Stimulated activated naive B cell treated with anti-CD40 and anti-IgM and Interleukin-4, amounts not matched to agents 10 μg/mL and 1 μg/mL and 100 μg/mL, for 72 hours (primary cell): ENCODE data around the gene SMIM33.
"Not testable (repeated sequence)": the region's sequence is repeated elsewhere in the genome, so short reads cannot be mapped to it uniquely, and the experiment has no call there.

Source experiments
- ATAC-seq, 2 donors: fragments of 150-1000 bp; cut with Tn5 transposase; replicated peaks; 2 replicates each; pipeline ENCODE4 v1.10.0; 2021; ENCODE audit warnings: moderate library complexity in 1 of 2
- DNase-seq: peaks from one replicate; pipeline ENCODE4 v3.0.0; 2021
- H3K27ac Mint-ChIP-seq: one replicate; pipeline ENCODE4 v1.8.0; 2022; ENCODE audit warnings: mild to moderate bottlenecking, mixed read lengths
- H3K27me3 Mint-ChIP-seq, 2 donors: one replicate each; pipeline ENCODE4 v1.8.0; 2022; ENCODE audit warnings: mixed read lengths in 2 of 2
- H3K36me3 Mint-ChIP-seq, 2 donors: one replicate each; pipeline ENCODE4 v1.8.0; 2022; ENCODE audit warnings: mixed read lengths in 2 of 2, mild to moderate bottlenecking in 1 of 2
- H3K4me1 Mint-ChIP-seq, 2 donors: one replicate each; pipeline ENCODE4 v1.8.0; 2022; ENCODE audit warnings: mixed read lengths in 2 of 2, mild to moderate bottlenecking in 1 of 2
- H3K4me3 Mint-ChIP-seq, 2 donors: one replicate each; pipeline ENCODE4 v1.8.0; 2022; ENCODE audit warnings: mild to moderate bottlenecking in 2 of 2, mixed read lengths in 2 of 2, moderate library complexity in 1 of 2
- H3K9me3 Mint-ChIP-seq, 2 donors: one replicate each; pipeline ENCODE4 v1.8.0; 2022; ENCODE audit warnings: mixed read lengths in 2 of 2, mild to moderate bottlenecking in 1 of 2

Gene SMIM33

DNA sequence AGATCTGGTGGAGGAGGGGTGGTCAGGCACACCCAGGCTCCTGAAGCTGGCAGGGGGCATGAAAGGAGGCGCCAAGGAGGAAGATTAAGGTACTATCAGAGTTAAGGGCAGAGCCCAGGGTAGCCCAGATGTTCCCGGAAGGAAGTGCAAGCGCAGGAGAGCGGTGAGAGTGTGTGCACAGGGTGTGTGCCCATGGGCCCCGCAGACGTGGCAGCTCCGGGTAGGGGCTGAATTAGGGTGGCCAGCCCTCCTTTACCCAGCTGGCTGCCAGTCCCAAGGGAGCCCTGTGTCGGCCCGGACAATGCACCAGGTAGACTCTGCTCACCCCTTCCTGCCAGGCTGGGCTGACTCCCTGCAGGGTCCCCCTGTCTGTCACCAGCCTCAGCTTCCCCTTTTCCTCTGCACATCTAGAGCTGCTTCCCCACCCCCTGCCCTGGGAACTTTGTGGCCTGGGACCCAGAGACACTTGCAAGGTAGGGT is at the start of gene SMIM33:
SMIM33 (plus strand) TSS at position 184 of the 480 bp plus-strand sequence; CDS start at position 302, 118 bp downstream.
- H3K4me3 Mint-ChIP-seq = peak within 1 kb of the TSS in 1 of 2 donors; percentile 47
- no peak for DNase-seq
- H3K27ac Mint-ChIP-seq = no peak within 1 kb of the TSS
- peak; percentile 64 to 65 for ATAC-seq
- H3K36me3 Mint-ChIP-seq = no peaks in the 10 kb centered on the region
- H3K9me3 Mint-ChIP-seq = no peaks in the 10 kb centered on the region
- H3K4me1 Mint-ChIP-seq = peaks cover 20 to 22% of the 10 kb centered on the region in 2 donors
- peaks cover 35 to 36% of the 10 kb centered on the region in 2 donors for H3K27me3 Mint-ChIP-seq

GRCh38 chr5:139422307-139422893 is 48.4 kb upstream of the SMIM33 start:
- no peaks in the 10 kb centered on the region for H3K9me3 Mint-ChIP-seq
- no peaks in the 10 kb centered on the region for H3K27me3 Mint-ChIP-seq
- no peak overlapping the region for H3K4me3 Mint-ChIP-seq
- H3K36me3 Mint-ChIP-seq = peaks cover 51 to 53% of the 10 kb centered on the region in 2 donors
- H3K27ac Mint-ChIP-seq = no peak overlapping the region
- DNase-seq = peak; percentile 53
- peak; percentile 92 for ATAC-seq
- peaks cover 4 to 5% of the 10 kb centered on the region in 2 donors for H3K4me1 Mint-ChIP-seq

GRCh38 chr5:139425497-139425896 is 45.3 kb upstream of the SMIM33 start:
- H3K4me3 Mint-ChIP-seq = no peak overlapping the region
- no peak overlapping the region for H3K27ac Mint-ChIP-seq
- H3K4me1 Mint-ChIP-seq = peaks cover 4 to 5% of the 10 kb centered on the region in 2 donors
- H3K27me3 Mint-ChIP-seq = no peaks in the 10 kb centered on the region
- H3K9me3 Mint-ChIP-seq = no peaks in the 10 kb centered on the region
- ATAC-seq (no peak), DNase-seq (no peak)
- peaks cover 43 to 47% of the 10 kb centered on the region in 2 donors for H3K36me3 Mint-ChIP-seq

GRCh38 chr5:139426203-139426885 is 44.5 kb upstream of the SMIM33 start:
- ATAC-seq (no peak), DNase-seq (no peak)
- Mint-ChIP-seq H3K4me1 (peaks cover 4 to 5% of the 10 kb centered on the region in 2 donors), H3K27me3 (no peaks in the 10 kb centered on the region), H3K9me3 (no peaks in the 10 kb centered on the region), H3K36me3 (peaks cover 38 to 43% of the 10 kb centered on the region in 2 donors), H3K4me3 (no peak overlapping the region), H3K27ac (no peak overlapping the region)

GRCh38 chr5:139430015-139430414 is 40.8 kb upstream of the SMIM33 start:
- no peak overlapping the region for H3K4me3 Mint-ChIP-seq
- no peak for ATAC-seq
- no peaks in the 10 kb centered on the region for H3K4me1 Mint-ChIP-seq
- no peaks in the 10 kb centered on the region for H3K9me3 Mint-ChIP-seq
- peaks cover 24 to 30% of the 10 kb centered on the region in 2 donors for H3K36me3 Mint-ChIP-seq
- no peaks in the 10 kb centered on the region for H3K27me3 Mint-ChIP-seq
- no peak overlapping the region for H3K27ac Mint-ChIP-seq
- DNase-seq = no peak

- Mint-ChIP-seq H3K27ac (no peak overlapping the region), H3K4me1 (no peaks in the 10 kb centered on the region), H3K9me3 (no peaks in the 10 kb centered on the region), H3K27me3 (no peaks in the 10 kb centered on the region), H3K4me3 (no peak overlapping the region), H3K36me3 (peaks cover 20 to 32% of the 10 kb centered on the region in 2 donors)
- ATAC-seq = no peak
- DNase-seq = no peak
These were observed 39.1 kb upstream of the SMIM33 start for GRCh38 chr5:139431706-139432105.

DNA sequence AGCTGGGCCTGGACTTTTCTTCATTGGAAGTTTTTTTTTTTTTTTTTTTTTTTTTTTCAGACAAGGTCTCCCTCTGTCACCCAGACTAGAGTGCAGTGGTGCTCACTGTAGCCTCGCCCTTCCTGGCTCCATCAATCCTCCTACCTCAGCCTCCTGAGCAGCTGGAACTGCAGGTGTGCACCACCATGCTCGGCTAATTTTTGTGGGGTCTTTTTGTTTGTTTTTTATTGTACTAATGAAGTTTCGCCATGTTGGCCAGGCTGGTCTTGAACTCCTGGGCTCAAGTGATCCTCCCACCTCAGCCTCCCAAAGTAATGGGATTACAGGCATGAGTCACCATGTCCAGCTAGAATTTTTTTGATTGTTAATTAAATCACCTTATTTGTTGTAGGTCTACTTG is 35.1 kb upstream of the SMIM33 start:
- ATAC-seq = no peak

GRCh38 chr5:139438707-139439012 is 32.1 kb upstream of the SMIM33 start:
- ATAC-seq (no peak), DNase-seq (no peak)
- peak overlapping the region; percentile 96 to 99 for H3K4me3 Mint-ChIP-seq
- H3K4me1 Mint-ChIP-seq = peaks cover 18 to 26% of the 10 kb centered on the region in 2 donors
- no peaks in the 10 kb centered on the region for H3K9me3 Mint-ChIP-seq
- peaks cover 0 to 4% of the 10 kb centered on the region in 2 donors for H3K27me3 Mint-ChIP-seq
- H3K36me3 Mint-ChIP-seq = peaks cover 12 to 21% of the 10 kb centered on the region in 2 donors
- peak overlapping the region; percentile 100 for H3K27ac Mint-ChIP-seq

More for the DNA sequence above, 35.1 kb upstream of the SMIM33 start:
- Mint-ChIP-seq H3K9me3 (no peaks in the 10 kb centered on the region), H3K4me3 (no peak overlapping the region), H3K36me3 (peaks cover 12 to 25% of the 10 kb centered on the region in 2 donors), H3K27me3 (no peaks in the 10 kb centered on the region), H3K4me1 (peaks cover 18 to 20% of the 10 kb centered on the region in 2 donors), H3K27ac (no peak overlapping the region)
- no peak for DNase-seq

- no peaks in the 10 kb centered on the region for H3K9me3 Mint-ChIP-seq
- DNase-seq = peak; percentile 91
- peaks cover 0 to 4% of the 10 kb centered on the region in 2 donors for H3K27me3 Mint-ChIP-seq
- peaks cover 18 to 28% of the 10 kb centered on the region in 2 donors for H3K4me1 Mint-ChIP-seq
- ATAC-seq = peak; percentile 96 to 99
- H3K36me3 Mint-ChIP-seq = peaks cover 12 to 21% of the 10 kb centered on the region in 2 donors
- peak within 1 kb of the TSS; percentile 100 for H3K27ac Mint-ChIP-seq
- peak within 1 kb of the TSS; percentile 96 to 99 for H3K4me3 Mint-ChIP-seq
These were observed 31.5 kb upstream of the SMIM33 start, which contains the start of gene DNAJC18 for GRCh38 chr5:139439013-139439903. TSS of gene DNAJC18 (minus strand) at chr5:139439525. CDS start at chr5:139439445, 80 bp downstream.

DNA sequence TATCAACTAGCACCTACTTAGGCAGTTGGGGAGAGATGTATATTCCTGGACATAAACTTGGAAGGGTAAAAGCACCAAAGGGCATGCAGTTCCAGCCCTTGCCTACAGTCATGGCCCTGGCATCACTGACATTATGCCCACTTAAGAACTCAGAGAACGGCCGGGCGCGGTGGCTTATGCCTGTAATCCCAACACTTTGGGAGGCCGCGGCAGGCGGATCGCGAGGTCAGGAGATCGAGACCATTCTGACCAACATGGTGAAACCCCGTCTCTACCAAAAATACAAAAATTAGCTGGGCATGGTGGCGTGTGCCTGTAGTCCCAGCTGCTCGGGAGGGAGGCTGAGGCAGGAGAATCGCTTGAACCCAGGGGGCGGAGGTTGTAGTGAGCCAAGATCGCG is 30.4 kb upstream of the SMIM33 start:
- not testable (repeated sequence) for H3K9me3 Mint-ChIP-seq, H3K27ac Mint-ChIP-seq, ATAC-seq, DNase-seq, H3K27me3 Mint-ChIP-seq, H3K4me3 Mint-ChIP-seq
- H3K4me1 Mint-ChIP-seq = peaks cover 18 to 28% of the 10 kb centered on the region in 2 donors
- H3K36me3 Mint-ChIP-seq = peaks cover 8 to 16% of the 10 kb centered on the region in 2 donors

- DNase-seq (no peak), ATAC-seq (no peak)
- no peak overlapping the region for H3K27ac Mint-ChIP-seq
- H3K36me3 Mint-ChIP-seq = peaks cover 2 to 11% of the 10 kb centered on the region in 2 donors
- H3K4me3 Mint-ChIP-seq = no peak overlapping the region
- peaks cover 0 to 11% of the 10 kb centered on the region in 2 donors for H3K9me3 Mint-ChIP-seq
- peaks cover 0 to 4% of the 10 kb centered on the region in 2 donors for H3K27me3 Mint-ChIP-seq
- peaks cover 35 to 38% of the 10 kb centered on the region in 2 donors for H3K4me1 Mint-ChIP-seq
These were observed 26.9 kb upstream of the SMIM33 start for GRCh38 chr5:139443831-139444453.

DNA sequence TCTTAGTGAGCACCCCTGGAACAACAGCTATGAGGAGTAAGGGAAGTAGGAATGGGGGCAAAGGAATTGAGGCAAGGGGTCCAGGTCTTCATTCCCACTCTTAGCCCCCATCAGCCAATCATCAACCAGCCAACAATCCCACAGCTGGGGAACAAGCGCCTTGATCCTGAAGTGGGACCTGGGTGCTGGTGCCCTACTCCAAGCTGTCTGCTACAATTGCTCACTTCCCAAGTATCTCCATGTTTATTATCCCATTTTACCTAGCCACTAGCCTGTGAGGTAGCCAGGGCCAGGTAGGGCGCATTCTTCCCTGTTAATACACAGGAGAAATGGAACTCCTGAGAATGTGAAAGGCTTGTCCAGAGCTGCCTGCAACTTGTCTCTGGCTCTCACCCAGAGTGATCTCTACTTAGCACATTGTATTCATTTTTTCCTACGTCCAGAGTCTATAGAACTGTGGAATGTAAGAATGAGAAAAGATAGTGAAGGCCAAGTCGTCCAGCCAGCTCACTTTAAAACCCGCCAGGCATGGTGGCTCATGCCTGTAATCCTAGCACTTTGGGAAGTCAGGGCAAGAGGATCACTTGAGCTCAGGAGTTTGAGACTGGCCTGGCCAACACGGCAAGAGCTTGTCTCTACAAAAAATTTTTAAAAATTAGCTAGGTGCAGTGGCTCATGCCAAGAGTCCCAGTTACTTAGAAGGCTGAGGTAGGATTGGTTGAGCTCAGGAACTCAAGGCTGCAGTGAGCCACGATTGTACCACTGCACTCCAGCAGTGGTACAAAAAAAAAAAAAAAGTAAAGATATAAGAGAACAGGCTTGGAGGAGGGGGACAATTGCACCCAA is 25.3 kb upstream of the SMIM33 start:
- peaks cover 0 to 11% of the 10 kb centered on the region in 2 donors for H3K36me3 Mint-ChIP-seq

More for the DNA sequence above, 25.3 kb upstream of the SMIM33 start:
- peaks cover 27 to 30% of the 10 kb centered on the region in 2 donors for H3K4me1 Mint-ChIP-seq
- DNase-seq (no peak), ATAC-seq (no peak)
- H3K9me3 Mint-ChIP-seq = peaks cover 0 to 11% of the 10 kb centered on the region in 2 donors
- H3K4me3 Mint-ChIP-seq = no peak overlapping the region
- peak overlapping the region; percentile 62 for H3K27ac Mint-ChIP-seq
- H3K27me3 Mint-ChIP-seq = peaks cover 0 to 4% of the 10 kb centered on the region in 2 donors
